ENCODE data around the gene NGEF.

DNA sequence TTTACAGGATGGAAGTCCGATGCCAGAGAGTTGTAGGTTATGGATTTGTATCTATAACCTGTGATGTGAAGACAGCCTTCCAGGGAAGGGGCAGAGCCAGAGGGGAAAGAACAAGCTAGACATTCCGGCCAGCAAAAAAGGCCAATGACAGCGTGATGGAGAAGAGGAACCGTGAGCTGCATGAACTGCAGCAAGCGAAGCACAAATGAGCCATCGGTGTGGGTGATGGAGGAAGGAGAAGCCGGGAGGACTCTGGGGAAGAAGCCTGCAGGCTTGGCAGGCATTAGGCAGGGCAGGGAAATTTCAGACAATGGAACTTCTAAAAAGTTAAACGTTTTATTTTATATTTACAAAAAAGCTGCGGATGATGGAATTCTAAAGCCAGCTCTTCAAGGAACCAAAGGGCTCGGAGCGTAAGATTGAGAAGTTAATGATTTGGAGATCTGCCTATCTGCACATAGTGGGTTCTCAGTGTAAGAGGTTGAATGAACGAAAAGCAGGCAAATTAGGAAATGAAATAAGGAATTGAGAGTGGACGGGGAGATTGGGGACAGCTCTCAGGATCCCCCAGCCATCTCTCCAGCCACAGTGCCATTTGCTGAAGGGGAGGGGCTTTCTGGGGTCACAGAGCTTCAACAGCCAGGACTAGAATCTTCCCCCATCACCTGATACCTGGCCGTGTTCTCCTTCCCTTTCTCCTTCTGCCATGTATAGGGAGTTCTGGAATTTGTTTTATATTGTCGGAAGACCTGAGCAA, 28.4 kb downstream of the NGEF start:
- no peak for TF ChIP-seq CTCF (conservative IDR thresholded peaks at IDR 0.05)
- no peak for TF ChIP-seq ZFX (IDR thresholded peaks at IDR 0.05)
